ENCODE data around the gene PRM2. TPM values are rescaled to one million over a fixed set of nuclear protein-coding genes. Genes with fewer than 3 reads are reported as not detected.

The PRM2 gene
- total and polyA plus RNA-seq, 12 donors = not detected

DNA sequence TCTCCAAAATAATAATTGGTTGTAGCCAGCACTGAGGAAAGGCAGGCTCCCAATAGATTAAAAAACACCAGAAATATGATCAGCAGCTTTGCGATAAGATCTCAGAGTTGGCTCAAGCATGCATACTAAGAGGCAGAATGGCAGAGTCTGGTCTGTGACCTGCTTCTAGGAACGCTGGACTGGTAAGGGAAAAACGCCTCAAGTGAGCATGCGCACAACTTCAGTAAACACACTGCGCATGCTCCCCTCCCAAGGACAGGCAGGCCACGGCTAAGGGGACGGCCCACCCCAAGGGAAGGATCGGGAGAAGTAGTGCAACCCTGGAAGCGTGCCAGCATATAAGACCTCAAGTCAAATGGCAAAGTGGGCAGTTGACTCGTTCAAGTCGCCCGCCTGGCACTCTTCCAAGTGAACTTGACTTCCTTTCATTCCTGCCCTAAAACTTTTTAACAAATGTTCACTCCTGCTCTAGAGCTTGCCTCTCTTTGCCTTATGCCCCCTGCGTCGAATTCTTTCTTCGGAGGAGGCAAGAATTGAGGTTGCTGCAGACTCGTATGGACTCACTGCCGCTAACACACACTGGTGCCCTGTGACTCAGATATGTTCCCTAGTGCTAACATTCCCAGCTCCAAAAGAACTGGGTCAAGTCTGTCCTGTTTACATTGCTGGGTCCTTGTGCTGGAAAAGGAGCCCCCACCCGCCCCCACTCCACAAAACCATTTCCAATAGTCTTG is 27.3 kb upstream of the PRM2 start:
- DNase-seq = no peak

DNA sequence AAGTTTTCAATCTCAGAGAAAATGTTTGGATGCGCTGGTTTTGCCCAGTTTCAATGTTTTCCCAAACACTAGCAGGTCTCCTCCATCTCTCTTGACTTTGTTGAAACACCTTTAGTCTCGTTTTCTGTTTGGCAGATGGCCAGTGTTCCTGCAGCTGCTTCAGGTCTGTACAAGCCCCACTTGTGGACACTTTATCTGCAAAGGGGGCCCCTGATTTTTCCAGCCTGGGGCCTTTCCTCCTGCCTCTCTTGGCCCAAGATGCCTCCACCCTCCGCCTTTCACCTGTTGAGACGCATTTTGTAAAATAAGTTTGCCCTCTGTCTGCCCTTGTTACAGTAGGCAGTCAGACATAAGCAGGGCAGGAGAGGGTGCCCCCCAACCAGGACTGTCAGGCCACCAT is 26.7 kb upstream of the PRM2 start:
- TF ChIP-seq, protein P1, sequence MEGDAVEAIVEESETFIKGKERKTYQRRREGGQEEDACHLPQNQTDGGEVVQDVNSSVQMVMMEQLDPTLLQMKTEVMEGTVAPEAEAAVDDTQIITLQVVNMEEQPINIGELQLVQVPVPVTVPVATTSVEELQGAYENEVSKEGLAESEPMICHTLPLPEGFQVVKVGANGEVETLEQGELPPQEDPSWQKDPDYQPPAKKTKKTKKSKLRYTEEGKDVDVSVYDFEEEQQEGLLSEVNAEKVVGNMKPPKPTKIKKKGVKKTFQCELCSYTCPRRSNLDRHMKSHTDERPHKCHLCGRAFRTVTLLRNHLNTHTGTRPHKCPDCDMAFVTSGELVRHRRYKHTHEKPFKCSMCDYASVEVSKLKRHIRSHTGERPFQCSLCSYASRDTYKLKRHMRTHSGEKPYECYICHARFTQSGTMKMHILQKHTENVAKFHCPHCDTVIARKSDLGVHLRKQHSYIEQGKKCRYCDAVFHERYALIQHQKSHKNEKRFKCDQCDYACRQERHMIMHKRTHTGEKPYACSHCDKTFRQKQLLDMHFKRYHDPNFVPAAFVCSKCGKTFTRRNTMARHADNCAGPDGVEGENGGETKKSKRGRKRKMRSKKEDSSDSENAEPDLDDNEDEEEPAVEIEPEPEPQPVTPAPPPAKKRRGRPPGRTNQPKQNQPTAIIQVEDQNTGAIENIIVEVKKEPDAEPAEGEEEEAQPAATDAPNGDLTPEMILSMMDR (IDR thresholded peaks at IDR 0.05) = no peak
- WGBS, 2 donors = 55 to 75% methylated on average over 4 of the region's 4 CpGs
- ATAC-seq = no peak
- Histone ChIP-seq H3K9me3 (peaks cover 0 to 3% (median 0%) of the 10 kb centered on the region in 11 donors), H3K4me3 (no peak overlapping the region), H3K27ac (no peak overlapping the region), H3K27me3 (no peaks in the 10 kb centered on the region), H3K36me3 (no peaks in the 10 kb centered on the region), H3K4me1 (peaks cover 0 to 12% (median 0%) of the 10 kb centered on the region in 9 donors)
- intact Hi-C loops (cut with DNase I) = no loop called here
- no peak for DNase-seq

More for the DNA sequence above, 27.3 kb upstream of the PRM2 start:
- no peak overlapping the region for H3K27ac ChIP-seq
- 71 to 75% methylated on average over 18 of the region's 18 CpGs for WGBS, 2 donors
- ATAC-seq = no peak
- peaks cover 0 to 15% (median 0%) of the 10 kb centered on the region in 9 donors for H3K4me1 ChIP-seq
- intact Hi-C loops (cut with DNase I) = no loop called here
- no peaks in the 10 kb centered on the region for H3K36me3 ChIP-seq
- TF ChIP-seq, protein P1 (IDR thresholded peaks at IDR 0.05) = no peak
- H3K4me3 ChIP-seq = no peak overlapping the region
- no peaks in the 10 kb centered on the region for H3K27me3 ChIP-seq
- H3K9me3 ChIP-seq = peaks cover 0 to 3% (median 0%) of the 10 kb centered on the region in 11 donors

DNA sequence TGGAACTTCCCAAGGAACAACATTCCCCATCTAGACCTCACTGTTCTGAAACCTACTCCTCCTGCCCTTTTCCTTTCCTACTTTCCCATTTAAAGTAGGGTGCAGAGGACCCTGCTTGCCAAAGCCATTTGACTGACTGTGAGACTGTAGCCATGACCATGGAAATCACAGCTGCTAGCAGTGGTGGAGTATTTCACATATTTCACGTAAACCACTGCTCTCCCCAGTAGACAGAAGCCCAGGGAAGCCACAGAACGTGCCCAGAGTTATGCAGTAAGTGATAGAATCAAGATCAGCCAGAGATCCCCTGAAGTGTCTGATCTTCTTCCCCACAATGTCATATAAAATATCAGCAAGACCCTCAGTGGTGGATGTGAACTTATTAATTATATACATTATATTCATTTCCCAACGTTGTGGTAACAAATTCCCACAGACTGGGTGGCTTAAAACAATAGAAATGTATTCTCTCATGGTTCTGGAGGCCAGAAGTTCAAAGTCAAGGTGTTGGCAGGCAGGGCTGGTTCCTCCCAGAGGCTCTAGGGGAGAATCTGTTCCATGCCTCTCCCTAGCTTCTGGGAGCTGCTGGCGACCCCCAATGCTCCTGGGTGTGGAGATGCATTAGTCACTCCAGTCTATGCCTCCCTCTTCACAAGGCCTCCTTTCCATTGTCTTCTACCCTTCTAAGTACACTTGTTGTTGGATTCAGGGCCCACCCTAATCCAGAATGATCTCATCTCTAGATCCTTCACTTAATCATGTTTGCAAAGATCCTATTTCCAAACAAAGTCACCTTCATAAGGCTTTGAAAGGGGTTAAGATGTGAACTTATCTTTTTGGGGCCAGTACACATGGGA is 25.6 kb upstream of the PRM2 start:
- Histone ChIP-seq H3K4me3 (no peak overlapping the region), H3K36me3 (no peaks in the 10 kb centered on the region), H3K27me3 (no peaks in the 10 kb centered on the region), H3K4me1 (peaks cover 0 to 14% (median 9%) of the 10 kb centered on the region in 9 donors), H3K9me3 (peaks cover 0 to 3% (median 0%) of the 10 kb centered on the region in 11 donors), H3K27ac (no peak overlapping the region)
- intact Hi-C loops (cut with DNase I) = no loop called here
- no peak for DNase-seq
- TF ChIP-seq, protein P1 (IDR thresholded peaks at IDR 0.05) = no peak
- ATAC-seq = no peak
- 69 to 87% methylated on average over 4 of the region's 4 CpGs for WGBS, 2 donors

DNA sequence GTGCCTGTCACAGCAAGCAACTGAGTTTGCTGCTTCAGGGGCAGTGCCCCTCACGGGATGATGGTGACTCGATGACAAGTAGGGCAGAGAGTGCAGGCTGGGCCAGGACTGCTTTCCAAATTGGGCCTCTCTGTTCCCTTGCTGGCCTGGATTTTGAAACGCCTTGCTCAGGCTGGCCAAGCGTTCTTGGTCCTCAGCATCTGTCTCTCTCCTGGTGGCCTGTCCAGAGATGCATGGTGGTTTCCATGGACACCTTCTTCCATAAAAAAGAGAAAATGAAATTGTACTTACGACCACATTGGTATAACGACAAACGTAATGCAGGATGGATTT is 24.2 kb upstream of the PRM2 start:
- WGBS, 2 donors = 90 to 94% methylated on average over 7 of the region's 7 CpGs
- ATAC-seq = no peak

More for the DNA sequence above, 24.2 kb upstream of the PRM2 start:
- Histone ChIP-seq H3K4me1 (peaks cover 0 to 20% (median 12%) of the 10 kb centered on the region in 9 donors), H3K27ac (no peak overlapping the region), H3K4me3 (no peak overlapping the region), H3K9me3 (peaks cover 0 to 3% (median 0%) of the 10 kb centered on the region in 11 donors), H3K36me3 (no peaks in the 10 kb centered on the region), H3K27me3 (no peaks in the 10 kb centered on the region)
- DNase-seq = no peak
- TF ChIP-seq, protein P1 (IDR thresholded peaks at IDR 0.05) = no peak
- intact Hi-C loops (cut with DNase I) = no loop called here

All from heart right ventricle (tissue), 16 donors.